DND-41 (cell line): ENCODE data around the gene TMEM134.
A peak's percentile ranks its signal among the peaks of the same experiment; 100 is the strongest.

Experiments used
- ATAC-seq: fragments of 200-7000 bp; cut with Tn5 transposase; 3 replicates; pipeline ENCODE4 v1.9.1; 2021; ENCODE audit warnings: low read depth; ENCODE audit not compliant: insufficient read depth
- DNase-seq: peaks from one replicate; pipeline ENCODE4 v3.0.0-alpha.2; 2020
- H2AFZ ChIP-seq: 2 replicates; pipeline ENCODE4 v1.6.0; 2012; ENCODE audit warnings: low read depth, low read length
- H3K27ac ChIP-seq: 2 replicates; pipeline ENCODE4 v1.5.1; 2012; ENCODE audit warnings: low read length, inconsistent platforms
- H3K27me3 ChIP-seq: fragments of 200-600 bp; sonication (generic); 2 replicates; pipeline ENCODE4 v1.6.0; 2012; ENCODE audit warnings: low read length, mild to moderate bottlenecking, inconsistent platforms; ENCODE audit not compliant: insufficient read depth, poor library complexity
- H3K36me3 ChIP-seq: 2 replicates; pipeline ENCODE4 v1.5.1; 2012; ENCODE audit warnings: low read length, inconsistent platforms; ENCODE audit not compliant: insufficient read depth
- H3K4me1 ChIP-seq: 2 replicates; pipeline ENCODE4 v1.5.1; 2012; ENCODE audit warnings: mild to moderate bottlenecking, low read length; ENCODE audit not compliant: insufficient read depth
- H3K4me2 ChIP-seq: 2 replicates; pipeline ENCODE4 v1.6.0; 2012; ENCODE audit warnings: mild to moderate bottlenecking, moderate library complexity, low read length, inconsistent platforms; ENCODE audit not compliant: insufficient read depth
- H3K4me3 ChIP-seq, 2 experiments: fragments of 200-600 bp in 1 of 2; shearing (Covaris generic) in 1 of 2; 2 replicates each; pipeline ENCODE4 v1.5.1; 2012 to 2016; ENCODE audit warnings: inconsistent platforms in 2 of 2, low read length in 2 of 2, mild to moderate bottlenecking in 2 of 2, low read depth in 1 of 2, moderate library complexity in 1 of 2
- H3K79me2 ChIP-seq: 2 replicates; pipeline ENCODE4 v1.6.0; 2012; ENCODE audit warnings: low read length, inconsistent platforms; ENCODE audit not compliant: insufficient read depth
- H3K9ac ChIP-seq: 2 replicates; pipeline ENCODE4 v1.6.0; 2012; ENCODE audit warnings: low read depth, mild to moderate bottlenecking, inconsistent platforms, low read length, moderate library complexity
- H3K9me3 ChIP-seq: 2 replicates; pipeline ENCODE4 v1.5.1; 2012; ENCODE audit warnings: low read length, moderate library complexity, mild to moderate bottlenecking, inconsistent platforms; ENCODE audit not compliant: insufficient read depth, severe bottlenecking
- H4K20me1 ChIP-seq: 2 replicates; pipeline ENCODE4 v1.6.0; 2012; ENCODE audit warnings: low read length; ENCODE audit not compliant: insufficient read depth
- EZH2 ChIP-seq: IDR thresholded peaks from 3 replicates; pipeline ENCODE4 v1.6.1; 2012; ENCODE audit warnings: borderline replicate concordance, low read depth, mild to moderate bottlenecking, moderate library complexity, low read length, inconsistent platforms; ENCODE audit not compliant: severe bottlenecking
- TF ChIP-seq, protein P1 (sequence below): IDR thresholded peaks from 2 replicates; pipeline ENCODE4 v1.5.1; 2012; ENCODE audit warnings: borderline replicate concordance, low read length, moderate library complexity, mild to moderate bottlenecking; ENCODE audit not compliant: poor library complexity, severe bottlenecking; ENCODE audit errors: extremely low read depth

The TMEM134 gene

GRCh38 chr11:67472882-67473281 lies 3.8 kb upstream of the TMEM134 start:
- no peaks in the 10 kb centered on the region for H3K9me3 ChIP-seq
- H3K4me1 ChIP-seq: peaks cover 15% of the 10 kb centered on the region
- peaks cover 11% of the 10 kb centered on the region for H3K79me2 ChIP-seq
- ATAC-seq: no peak
- no peaks in the 10 kb centered on the region for H4K20me1 ChIP-seq
- no peaks in the 10 kb centered on the region for H3K27me3 ChIP-seq
- no peak overlapping the region for H3K9ac ChIP-seq
- H3K36me3 ChIP-seq: no peaks in the 10 kb centered on the region
- DNase-seq: no peak
- H3K4me2 ChIP-seq: no peak overlapping the region
- no peak overlapping the region for H3K27ac ChIP-seq
- H2AFZ ChIP-seq: no peak overlapping the region
- no peak for TF ChIP-seq EZH2
- TF ChIP-seq, protein P1, sequence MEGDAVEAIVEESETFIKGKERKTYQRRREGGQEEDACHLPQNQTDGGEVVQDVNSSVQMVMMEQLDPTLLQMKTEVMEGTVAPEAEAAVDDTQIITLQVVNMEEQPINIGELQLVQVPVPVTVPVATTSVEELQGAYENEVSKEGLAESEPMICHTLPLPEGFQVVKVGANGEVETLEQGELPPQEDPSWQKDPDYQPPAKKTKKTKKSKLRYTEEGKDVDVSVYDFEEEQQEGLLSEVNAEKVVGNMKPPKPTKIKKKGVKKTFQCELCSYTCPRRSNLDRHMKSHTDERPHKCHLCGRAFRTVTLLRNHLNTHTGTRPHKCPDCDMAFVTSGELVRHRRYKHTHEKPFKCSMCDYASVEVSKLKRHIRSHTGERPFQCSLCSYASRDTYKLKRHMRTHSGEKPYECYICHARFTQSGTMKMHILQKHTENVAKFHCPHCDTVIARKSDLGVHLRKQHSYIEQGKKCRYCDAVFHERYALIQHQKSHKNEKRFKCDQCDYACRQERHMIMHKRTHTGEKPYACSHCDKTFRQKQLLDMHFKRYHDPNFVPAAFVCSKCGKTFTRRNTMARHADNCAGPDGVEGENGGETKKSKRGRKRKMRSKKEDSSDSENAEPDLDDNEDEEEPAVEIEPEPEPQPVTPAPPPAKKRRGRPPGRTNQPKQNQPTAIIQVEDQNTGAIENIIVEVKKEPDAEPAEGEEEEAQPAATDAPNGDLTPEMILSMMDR: no peak
- no peak overlapping the region for H3K4me3 ChIP-seq

DNA sequence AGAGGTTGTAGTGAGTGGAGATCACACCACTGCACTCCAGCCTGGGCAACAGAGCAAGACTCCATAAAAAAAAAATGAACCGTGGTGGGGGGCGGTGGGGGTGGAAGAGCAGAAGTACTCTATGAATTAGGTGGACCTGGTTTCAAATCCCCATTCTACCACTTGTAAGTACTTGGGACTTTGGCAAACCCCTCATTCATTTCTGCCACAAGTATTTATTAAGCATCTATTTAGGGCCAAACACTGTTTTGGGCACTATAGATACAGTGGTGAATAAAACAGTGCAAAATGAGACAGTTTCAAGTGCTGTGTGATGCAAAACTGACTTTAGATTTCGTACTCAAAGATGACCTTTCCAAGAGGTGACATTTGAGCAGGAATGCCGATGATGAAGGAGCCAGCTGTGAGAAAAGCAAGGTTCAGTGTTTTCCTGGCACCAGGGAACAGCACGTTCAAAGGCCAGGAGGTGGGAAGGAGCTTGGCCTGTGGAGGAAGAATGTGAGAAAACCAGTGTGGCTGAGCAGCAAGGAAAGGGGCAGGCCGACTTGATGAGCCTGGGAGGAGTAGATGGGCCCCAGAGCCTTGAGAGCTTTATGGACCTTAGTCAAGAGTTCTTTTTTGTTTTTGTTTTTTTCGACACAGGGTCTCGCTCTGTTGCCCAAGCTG lies 1.4 kb upstream of the TMEM134 start:
- no peak overlapping the region for H3K4me2 ChIP-seq
- peaks cover 4% of the 10 kb centered on the region; the same call in 1 of the 2 replicates for H3K36me3 ChIP-seq
- TF ChIP-seq EZH2: no peak
- TF ChIP-seq, protein P1: no peak
- no peaks in the 10 kb centered on the region for H4K20me1 ChIP-seq
- no peak for ATAC-seq
- H3K4me3 ChIP-seq: no peak overlapping the region
- no peaks in the 10 kb centered on the region for H3K9me3 ChIP-seq
- no peaks in the 10 kb centered on the region for H3K27me3 ChIP-seq
- H2AFZ ChIP-seq: peak overlapping the region; percentile 10; the same call in 1 of the 2 replicates
- no peak overlapping the region for H3K9ac ChIP-seq
- DNase-seq: no peak
- H3K4me1 ChIP-seq: peaks cover 39% of the 10 kb centered on the region
- 0 out of 2 replicates have a peak overlapping the region, but pooled peaks have one; percentile 8 for H3K27ac ChIP-seq
- H3K79me2 ChIP-seq: peaks cover 22% of the 10 kb centered on the region

- H3K4me1 ChIP-seq: peaks cover 45% of the 10 kb centered on the region
- peak overlapping the region; percentile 62 for H2AFZ ChIP-seq
- peak overlapping the region; percentile 95 for H3K9ac ChIP-seq
- H4K20me1 ChIP-seq: no peaks in the 10 kb centered on the region
- H3K4me2 ChIP-seq: peak overlapping the region; percentile 98
- DNase-seq (no peak), ATAC-seq (no peak)
- no peaks in the 10 kb centered on the region for H3K27me3 ChIP-seq
- peak overlapping the region; percentile 78 for H3K27ac ChIP-seq
- TF ChIP-seq EZH2: no peak
- TF ChIP-seq, protein P1: no peak
- peaks cover 12% of the 10 kb centered on the region; the same call in 1 of the 2 replicates for H3K36me3 ChIP-seq
- no peaks in the 10 kb centered on the region for H3K9me3 ChIP-seq
- H3K79me2 ChIP-seq: peaks cover 30% of the 10 kb centered on the region
- H3K4me3 ChIP-seq: peak overlapping the region; percentile 12 to 60; a peak in 3 of 4 replicates
Measured at GRCh38 chr11:67469508-67469811, 409 bp upstream of the TMEM134 start.

GRCh38 chr11:67468456-67468758 lies 644 bp downstream of the TMEM134 start:
- peak overlapping the region; percentile 95 for H3K9ac ChIP-seq
- peak overlapping the region; percentile 98 for H3K4me2 ChIP-seq
- no peak for DNase-seq
- H4K20me1 ChIP-seq: no peaks in the 10 kb centered on the region
- TF ChIP-seq EZH2: no peak
- H3K79me2 ChIP-seq: peaks cover 38% of the 10 kb centered on the region
- peak; percentile 10 for ATAC-seq
- H3K27me3 ChIP-seq: no peaks in the 10 kb centered on the region
- no peaks in the 10 kb centered on the region for H3K9me3 ChIP-seq
- H3K4me1 ChIP-seq: peaks cover 54% of the 10 kb centered on the region
- H3K27ac ChIP-seq: peak overlapping the region; percentile 87
- H2AFZ ChIP-seq: peak overlapping the region; percentile 74
- H3K36me3 ChIP-seq: peaks cover 12% of the 10 kb centered on the region; the same call in 1 of the 2 replicates
- H3K4me3 ChIP-seq: peak overlapping the region; percentile 60 to 90
